ENCODE measurements around the gene DUSP8.

DNA sequence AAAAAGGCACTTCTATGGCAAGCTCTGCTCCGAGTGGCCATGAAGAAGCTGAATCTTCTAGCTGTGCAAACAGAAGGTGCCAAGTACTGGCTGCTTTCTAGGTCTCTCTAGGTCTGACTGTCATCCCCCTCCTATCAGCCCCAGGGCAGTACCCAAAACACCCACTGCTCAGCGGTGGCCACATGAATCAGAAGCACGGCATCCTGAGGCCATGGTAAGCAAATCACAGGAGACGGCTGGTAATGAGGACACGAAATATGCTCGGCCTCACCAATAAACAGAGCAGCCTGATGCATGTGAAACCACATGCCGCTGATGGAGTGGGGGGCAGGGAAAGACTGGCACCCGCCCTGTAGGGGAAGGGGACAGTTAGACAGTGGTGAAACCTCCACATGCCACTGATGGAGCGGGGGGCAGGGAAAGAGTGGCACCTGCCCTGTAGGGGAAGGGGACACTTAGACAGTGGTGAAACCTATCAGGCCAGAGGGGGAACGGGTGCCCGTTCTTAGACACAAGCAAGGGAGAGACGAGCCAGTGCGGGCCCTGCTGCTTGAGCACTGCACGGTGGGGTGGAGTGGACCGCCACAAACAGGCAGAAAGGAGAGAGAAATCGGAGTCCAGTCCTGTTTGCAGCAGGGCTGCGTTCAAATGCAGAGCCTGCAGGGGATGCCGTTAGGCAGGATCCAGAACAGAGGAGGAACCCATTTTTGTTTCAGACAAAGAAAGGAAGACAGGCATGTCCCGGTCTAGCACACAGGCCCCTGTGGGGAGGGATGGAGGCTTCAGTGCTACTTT, 55.6 kb downstream of the DUSP8 start:
- no peak for TF ChIP-seq CTCF (conservative IDR thresholded peaks at IDR 0.05; ENCODE audit: low read length)
- TF ChIP-seq EZH2phosphoT487 (IDR thresholded peaks at IDR 0.05; ENCODE audit: borderline replicate concordance) = no peak
